Fibroblast of lung (primary cell): ENCODE data around the gene SGCA. TPM values are rescaled to one million over a fixed set of nuclear protein-coding genes. Genes with fewer than 3 reads are reported as not detected.

Source experiments
- DNase-seq, 2 donors: peaks; one replicate each; pipeline versions ENCODE4 v3.0.0 to v3.0.0-alpha.2; 2010; ENCODE audit warnings: low read depth in 2 of 2
- H2AFZ ChIP-seq: 2 replicates; pipeline ENCODE4 v1.5.1; 2012; ENCODE audit warnings: low read length, control low read depth, inconsistent platforms
- H3K27ac ChIP-seq: 2 replicates; pipeline ENCODE4 v1.5.1; 2011; ENCODE audit warnings: low read length, control low read depth; ENCODE audit not compliant: insufficient read depth
- H3K27me3 ChIP-seq: 2 replicates; pipeline ENCODE4 v1.5.1; 2011; ENCODE audit warnings: mild to moderate bottlenecking, low read length; ENCODE audit not compliant: control insufficient read depth, insufficient read depth
- H3K36me3 ChIP-seq: 2 replicates; pipeline ENCODE4 v1.5.1; 2011; ENCODE audit warnings: low read length; ENCODE audit not compliant: control insufficient read depth, insufficient read depth
- H3K4me1 ChIP-seq: 2 replicates; pipeline ENCODE4 v1.5.1; 2011; ENCODE audit warnings: low read length; ENCODE audit not compliant: control insufficient read depth, insufficient read depth; ENCODE audit errors: extremely low read depth
- H3K4me2 ChIP-seq: 2 replicates; pipeline ENCODE4 v1.5.1; 2011; ENCODE audit warnings: low read length, control low read depth; ENCODE audit not compliant: insufficient read depth; ENCODE audit errors: extremely low read depth
- H3K4me3 ChIP-seq, 4 experiments: fragments of 200-600 bp in 1 of 4; sonication (generic) in 1 of 4; replicated peaks in 1 of 4; 2 replicates each; pipeline ENCODE4 v1.5.1; 2011 to 2016; ENCODE audit warnings: low read length in 4 of 4, low read depth in 3 of 4, mild to moderate bottlenecking in 3 of 4, control low read depth in 2 of 4, inconsistent platforms in 1 of 4, mixed read lengths in 1 of 4; ENCODE audit not compliant: insufficient read depth in 1 of 4; ENCODE audit errors: control extremely low read depth in 1 of 4
- H3K79me2 ChIP-seq: 2 replicates; pipeline ENCODE4 v1.5.1; 2012; ENCODE audit warnings: mild to moderate bottlenecking, low read length, inconsistent platforms; ENCODE audit not compliant: control insufficient read depth, insufficient read depth
- H3K9ac ChIP-seq: 2 replicates; pipeline ENCODE4 v1.5.1; 2011; ENCODE audit warnings: mild to moderate bottlenecking, low read length, control low read depth; ENCODE audit not compliant: insufficient read depth
- H3K9me3 ChIP-seq: 2 replicates; pipeline ENCODE4 v1.5.1; 2012; ENCODE audit warnings: low read depth, low read length; ENCODE audit not compliant: control insufficient read depth, insufficient read depth
- H4K20me1 ChIP-seq: 2 replicates; pipeline ENCODE4 v1.5.1; 2011; ENCODE audit warnings: low read length; ENCODE audit not compliant: control insufficient read depth, insufficient read depth; ENCODE audit errors: extremely low read depth
- CTCF ChIP-seq, 2 donors: IDR thresholded peaks in 1 of 2; conservative IDR thresholded peaks in 1 of 2; 1 replicate in 1 of 2; 2 replicates in 1 of 2; pipeline ENCODE4 v1.5.1; 2011 to 2012; ENCODE audit warnings: low read length in 2 of 2, control low read depth in 1 of 2, inconsistent platforms in 1 of 2, low read depth in 1 of 2, mild to moderate bottlenecking in 1 of 2
- EZH2 ChIP-seq: IDR thresholded peaks from 2 replicates; pipeline ENCODE4 v1.5.1; 2012; ENCODE audit warnings: low read length, control low read depth, mild to moderate bottlenecking; ENCODE audit errors: missing control alignments
- polyA plus RNA-seq, 2 donors: library from polyadenylated mRNA; depleted of rRNA in 1 of 2; stranded (reverse) in 1 of 2; unstranded in 1 of 2; fragments of >200 nt; gene quantifications; 2 replicates each; pipeline ENCODE4 v1.2.1, GENCODE V29; 2011 to 2012; ENCODE audit warnings: missing spikeins in 1 of 2
- total RNA-seq: library from RNA; depleted of rRNA; stranded (reverse); fragments of >200 nt; gene quantifications from 2 replicates; pipeline ENCODE4 v1.2.1, GENCODE V29; 2014

Gene SGCA
- total and polyA plus RNA-seq, 2 donors (not counting 1 experiment from before 2014, with no cell fraction given) = 1.6 to 4.3 TPM

- Histone ChIP-seq H3K4me2 (peak overlapping the region; percentile 52), H4K20me1 (no peaks in the 10 kb centered on the region)
Measured at GRCh38 chr17:50196826-50197225, 31.0 kb downstream of the SGCA start.

GRCh38 chr17:50198026-50198669, 32.3 kb downstream of the SGCA start:
- H3K4me3 ChIP-seq = peak overlapping the region; percentile 88 to 100 (median 94)
- no peaks in the 10 kb centered on the region for H4K20me1 ChIP-seq
- DNase-seq = peak; percentile 48 to 69
- peaks cover 54% of the 10 kb centered on the region for H3K36me3 ChIP-seq
- no peaks in the 10 kb centered on the region for H3K27me3 ChIP-seq
- H3K4me2 ChIP-seq = peak overlapping the region; percentile 38
- H3K27ac ChIP-seq = peak overlapping the region; percentile 58
- no peaks in the 10 kb centered on the region for H3K9me3 ChIP-seq
- H3K9ac ChIP-seq = no peak overlapping the region
- TF ChIP-seq EZH2 (no peak), CTCF (conservative IDR thresholded peaks at IDR 0.05 in 1 of 2, IDR thresholded peaks at IDR 0.05 in 1 of 2; ENCODE audit: low read depth in 1 of 2, low read length in 2 of 2) (peak; percentile 69 to 77)
- H2AFZ ChIP-seq = no peak overlapping the region
- H3K4me1 ChIP-seq = peaks cover 33% of the 10 kb centered on the region
- H3K79me2 ChIP-seq = peaks cover 81% of the 10 kb centered on the region

More at GRCh38 chr17:50196826-50197225, 31.0 kb downstream of the SGCA start:
- H3K9ac ChIP-seq = peak overlapping the region; percentile 16
- no peaks in the 10 kb centered on the region for H3K9me3 ChIP-seq
- H3K36me3 ChIP-seq = peaks cover 65% of the 10 kb centered on the region
- peak overlapping the region in 2 of 4 experiments; percentile 88 to 90 for H3K4me3 ChIP-seq
- no peak overlapping the region for H2AFZ ChIP-seq
- peaks cover 33% of the 10 kb centered on the region for H3K4me1 ChIP-seq
- peak; percentile 71 to 78 for DNase-seq
- H3K27me3 ChIP-seq = no peaks in the 10 kb centered on the region
- peaks cover 93% of the 10 kb centered on the region for H3K79me2 ChIP-seq
- peak overlapping the region; percentile 58 for H3K27ac ChIP-seq
- no peak for TF ChIP-seq CTCF (conservative IDR thresholded peaks at IDR 0.05 in 1 of 2, IDR thresholded peaks at IDR 0.05 in 1 of 2; ENCODE audit: low read depth in 1 of 2, low read length in 2 of 2)
- no peak for TF ChIP-seq EZH2

GRCh38 chr17:50199211-50199802, 33.5 kb downstream of the SGCA start:
- H2AFZ ChIP-seq = no peak overlapping the region
- no peaks in the 10 kb centered on the region for H3K27me3 ChIP-seq
- H3K4me3 ChIP-seq = peak overlapping the region; percentile 88 to 100 (median 94)
- peaks cover 43% of the 10 kb centered on the region for H3K36me3 ChIP-seq
- peak overlapping the region; percentile 98 for H3K9ac ChIP-seq
- no peak for TF ChIP-seq CTCF (conservative IDR thresholded peaks at IDR 0.05 in 1 of 2, IDR thresholded peaks at IDR 0.05 in 1 of 2; ENCODE audit: low read depth in 1 of 2, low read length in 2 of 2)
- DNase-seq = peak in 1 of 2 donors; percentile 27
- peaks cover 71% of the 10 kb centered on the region for H3K79me2 ChIP-seq
- H3K9me3 ChIP-seq = no peaks in the 10 kb centered on the region
- H3K4me2 ChIP-seq = peak overlapping the region; percentile 91
- peak overlapping the region; percentile 67 for H3K27ac ChIP-seq
- H3K4me1 ChIP-seq = peaks cover 37% of the 10 kb centered on the region
- no peaks in the 10 kb centered on the region for H4K20me1 ChIP-seq
